ENCODE results near the gene CARD11.
A peak's percentile ranks its signal among the peaks of the same experiment; 100 is the strongest.
"Not testable (repeated sequence)": the region's sequence is repeated elsewhere in the genome, so short reads cannot be mapped to it uniquely, and the experiment has no call there.

The CARD11 gene

DNA sequence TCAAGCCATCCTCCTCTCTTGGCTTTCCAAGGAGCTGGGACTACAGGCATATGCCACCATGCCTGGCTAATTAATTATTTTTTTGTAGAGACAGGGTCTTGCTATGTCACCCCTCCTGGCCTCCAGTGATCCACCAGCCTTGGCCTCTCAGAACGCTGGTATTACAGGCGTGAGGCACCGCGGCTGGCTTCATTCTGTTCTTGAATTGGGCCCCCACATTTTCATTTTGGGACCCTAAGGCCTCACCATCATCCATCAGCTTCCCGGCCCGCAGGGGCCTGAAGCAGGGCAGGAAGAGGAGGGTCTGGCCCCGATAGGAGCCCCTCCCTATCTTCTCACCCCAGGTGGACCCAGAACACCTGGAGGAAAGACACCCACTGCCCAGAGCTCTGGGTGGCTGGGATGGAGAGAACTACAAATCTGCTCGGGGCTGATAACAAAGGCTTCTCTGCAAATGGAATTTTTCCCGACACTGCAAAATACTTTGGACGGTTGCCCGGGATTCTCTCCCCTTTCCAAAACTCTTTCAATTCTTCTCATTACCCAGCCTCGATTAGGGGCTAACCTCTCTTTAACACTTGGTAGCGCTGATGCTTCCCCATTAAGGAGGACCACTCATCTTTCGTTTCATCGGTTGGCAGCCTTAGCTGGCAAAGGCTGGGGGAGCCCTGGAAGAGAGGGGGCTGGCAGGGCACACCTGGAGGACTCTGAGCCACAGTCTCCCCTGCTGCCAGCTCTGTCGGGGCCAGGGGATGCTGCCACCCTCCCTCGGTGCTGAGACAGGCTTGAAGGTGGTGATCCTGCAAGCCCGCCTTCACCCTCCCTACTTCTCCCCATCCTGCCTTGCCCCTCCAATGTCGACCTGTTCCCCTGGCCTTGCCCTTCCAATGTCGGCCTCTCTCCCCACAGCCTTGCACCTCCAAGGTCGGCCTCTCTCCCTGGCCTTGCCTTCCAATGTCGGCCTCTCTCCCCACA, 118.5 kb downstream of the CARD11 start:
- no peak for DNase-seq

DNA sequence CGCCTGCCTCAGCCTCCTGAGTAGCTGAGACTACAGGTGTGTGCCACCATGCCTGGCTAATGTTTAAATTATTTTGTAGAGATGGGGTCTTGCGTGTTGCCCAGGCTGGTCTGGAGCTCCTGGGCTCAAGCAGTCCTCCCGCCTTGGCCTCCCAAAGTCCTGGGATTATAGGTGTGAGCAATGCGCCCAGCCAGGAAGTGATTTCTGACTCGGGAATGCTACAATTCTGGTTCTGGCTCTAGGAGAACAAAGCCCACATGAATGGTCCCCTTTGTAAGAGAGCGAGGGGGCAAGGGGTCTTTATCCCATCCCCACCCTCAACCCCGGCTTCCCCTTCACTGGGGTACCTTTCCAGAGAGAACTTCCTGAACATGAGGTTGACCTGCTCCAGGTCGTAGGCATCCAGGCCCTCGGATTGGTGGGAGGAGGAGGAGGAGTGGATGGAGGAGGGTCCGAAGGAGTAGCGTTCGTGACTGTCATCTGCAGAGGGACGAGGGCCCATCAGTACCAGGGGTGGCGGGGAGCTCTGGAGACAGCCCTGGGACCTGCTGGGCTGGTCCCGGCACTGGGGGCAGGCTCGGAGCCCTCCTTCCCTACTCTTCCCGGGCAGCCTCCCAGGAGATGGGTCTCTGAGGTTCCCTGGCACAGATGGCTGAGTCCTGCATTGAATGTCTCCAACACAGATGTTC, 119.6 kb downstream of the CARD11 start:
- DNase-seq: no peak

DNA sequence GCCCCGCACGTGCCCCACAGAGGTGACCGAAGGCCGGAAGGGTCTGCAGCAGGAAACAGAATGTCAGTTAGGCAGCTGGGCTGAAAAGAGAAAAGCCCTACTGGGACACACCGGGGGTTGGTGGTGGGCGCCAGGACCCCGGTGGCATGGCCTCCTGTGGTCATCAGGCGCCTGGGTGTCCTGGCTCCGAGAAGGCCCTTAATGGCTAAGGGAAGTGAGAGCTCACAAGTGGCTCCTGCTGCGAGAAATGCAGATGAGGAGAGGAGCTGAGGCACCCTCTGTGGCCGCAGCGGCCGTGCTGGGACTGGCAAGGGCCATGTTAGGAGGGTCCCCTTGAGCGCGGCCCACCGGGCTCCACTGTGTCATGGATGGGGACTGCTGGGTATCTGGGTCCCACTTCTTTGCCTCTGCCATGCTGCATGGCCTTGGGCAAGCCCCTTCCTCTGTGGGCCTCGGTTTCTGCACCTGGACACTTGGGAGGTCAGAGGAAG, 120.3 kb downstream of the CARD11 start:
- no peak for DNase-seq

DNA sequence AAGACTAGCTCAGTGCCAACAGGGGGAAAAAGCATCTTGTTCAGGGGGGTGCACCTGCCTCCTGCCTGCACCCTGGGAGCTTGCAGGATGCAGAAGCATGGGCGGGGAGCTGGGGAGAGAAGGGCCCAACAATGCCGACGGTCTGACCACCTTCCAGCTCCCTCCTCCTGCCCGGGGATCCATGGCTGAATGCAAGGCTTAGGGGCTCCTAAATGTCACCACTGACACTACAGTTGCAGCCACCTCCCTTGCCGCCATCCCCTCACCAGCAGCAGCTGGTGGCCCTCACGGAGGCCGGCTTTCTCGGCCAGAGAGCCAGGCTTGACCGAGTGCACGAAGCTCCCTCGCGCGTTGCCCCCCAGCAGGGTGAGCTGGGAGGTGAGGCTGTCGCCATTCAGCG, 120.8 kb downstream of the CARD11 start:
- DNase-seq: no peak

DNA sequence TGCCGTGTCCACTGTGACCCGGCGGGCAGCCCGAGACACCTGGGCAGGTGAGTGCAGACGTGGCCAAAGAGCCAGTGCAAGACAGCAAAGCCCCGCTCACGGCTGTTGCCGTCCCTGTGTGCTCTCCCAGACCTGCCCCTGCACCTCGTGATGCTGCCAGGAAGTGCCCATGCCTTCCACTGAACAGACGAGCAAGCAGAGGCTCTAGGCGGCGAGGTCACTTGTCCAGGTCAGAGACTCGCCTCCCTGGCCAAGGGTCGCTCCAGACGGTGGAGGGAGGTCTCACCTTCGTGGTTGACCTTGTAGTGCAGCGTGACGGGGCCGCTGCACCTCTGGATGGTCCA, 121.3 kb downstream of the CARD11 start:
- no peak for DNase-seq

DNA sequence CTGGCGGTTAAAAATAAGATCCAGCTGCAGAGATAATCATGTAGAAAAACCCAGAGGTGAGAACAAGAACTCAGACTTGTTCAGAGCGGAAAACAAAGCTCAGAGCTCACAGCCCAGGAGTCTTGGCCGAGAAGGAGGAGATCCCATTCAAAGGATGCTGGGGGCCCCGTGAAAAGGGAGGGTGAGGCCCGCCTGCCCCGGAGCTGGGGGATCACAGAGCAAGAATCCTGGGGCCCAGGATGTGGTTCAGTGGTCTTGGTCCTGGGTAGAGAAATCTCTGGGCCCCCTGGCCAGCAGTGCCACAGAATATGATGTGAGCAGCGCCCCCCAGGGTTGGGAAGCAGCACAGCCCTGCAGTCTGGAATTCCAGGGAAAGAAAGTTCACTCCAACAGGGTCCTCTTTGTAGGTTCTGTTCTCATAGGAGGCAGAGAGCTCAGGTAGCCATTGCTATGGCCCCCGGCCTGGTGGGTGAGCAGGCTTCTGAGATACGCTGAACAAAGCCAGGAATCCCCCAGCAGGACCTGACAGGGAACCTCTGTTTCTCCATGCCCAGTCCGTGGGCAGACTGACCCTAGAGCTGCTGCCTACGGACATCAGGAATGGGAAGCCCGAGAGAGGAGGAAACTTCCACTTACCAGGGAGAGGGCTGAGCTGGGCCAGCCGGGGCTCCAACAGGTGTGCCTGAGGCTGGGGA, 121.9 kb downstream of the CARD11 start:
- DNase-seq: peak in 3 of 4 experiments; percentile 14 to 45 (median 16)

DNA sequence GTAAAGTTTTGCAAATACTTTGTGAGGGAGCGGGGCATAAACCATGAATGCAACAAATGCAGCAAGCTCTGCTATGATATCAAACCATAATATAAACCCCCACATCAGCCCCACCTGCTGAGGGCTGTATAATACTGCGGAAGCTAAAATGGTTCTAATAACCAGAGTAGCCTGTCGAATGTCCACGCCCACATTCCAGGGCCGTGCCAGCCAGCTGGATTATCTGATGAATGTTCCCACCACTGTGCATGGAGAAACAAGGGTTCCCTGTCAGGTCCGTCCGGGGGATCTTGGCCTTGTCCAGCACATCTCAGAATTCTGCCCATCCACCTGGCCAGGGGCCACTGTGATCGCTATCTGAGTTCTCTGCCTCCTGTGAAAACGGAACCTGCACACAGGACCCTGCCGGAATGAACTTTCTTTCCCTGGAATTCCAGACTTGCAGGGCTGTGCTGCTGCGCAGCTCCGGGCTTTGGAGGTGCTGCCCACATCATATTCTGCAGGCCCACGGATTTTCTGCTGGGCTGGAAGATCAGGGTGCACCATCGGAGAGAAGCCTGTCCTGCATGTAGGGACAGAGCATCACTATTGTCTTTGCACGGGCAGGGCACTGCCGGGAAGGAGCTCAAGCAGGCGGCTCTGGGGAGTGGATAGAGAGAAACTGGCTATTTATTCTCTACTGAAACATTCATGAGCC, 122.6 kb downstream of the CARD11 start:
- no peak for DNase-seq

DNA sequence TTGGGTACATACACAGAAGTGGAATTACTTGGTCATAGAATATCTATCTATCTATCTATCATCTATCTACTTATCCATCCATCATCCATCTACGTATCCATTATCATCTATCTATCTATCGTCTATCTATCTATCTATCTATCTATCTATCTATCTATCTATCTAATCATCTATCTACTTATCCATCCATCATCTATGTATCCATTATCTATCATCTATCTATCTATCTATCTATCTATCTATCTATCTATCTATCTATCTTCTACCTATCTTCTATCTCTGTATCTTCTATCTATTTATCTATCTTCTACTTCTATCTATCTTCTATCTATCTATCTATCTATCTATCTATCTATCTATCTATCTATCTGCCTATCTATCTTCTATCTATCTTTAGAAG, 123.2 kb downstream of the CARD11 start:
- DNase-seq: not testable (repeated sequence)

DNA sequence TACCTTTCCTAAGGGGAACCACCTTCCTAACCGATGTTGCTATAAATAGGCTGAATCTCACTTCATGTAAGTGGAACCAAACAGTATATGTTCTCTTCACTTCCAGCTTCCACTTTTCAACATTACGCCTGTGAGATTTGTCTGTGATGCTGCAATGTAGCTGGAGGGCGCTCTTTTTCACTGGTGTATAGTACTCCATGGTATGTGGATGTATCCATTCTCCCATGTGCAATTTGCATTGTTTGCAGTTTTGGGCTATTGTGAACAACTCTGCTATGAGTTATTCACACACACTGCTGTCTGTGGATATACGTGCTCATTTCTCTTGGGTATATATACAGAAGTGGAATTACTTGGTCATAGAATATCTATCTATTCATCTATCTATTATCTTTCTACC, 123.6 kb downstream of the CARD11 start:
- DNase-seq: no peak

DNA sequence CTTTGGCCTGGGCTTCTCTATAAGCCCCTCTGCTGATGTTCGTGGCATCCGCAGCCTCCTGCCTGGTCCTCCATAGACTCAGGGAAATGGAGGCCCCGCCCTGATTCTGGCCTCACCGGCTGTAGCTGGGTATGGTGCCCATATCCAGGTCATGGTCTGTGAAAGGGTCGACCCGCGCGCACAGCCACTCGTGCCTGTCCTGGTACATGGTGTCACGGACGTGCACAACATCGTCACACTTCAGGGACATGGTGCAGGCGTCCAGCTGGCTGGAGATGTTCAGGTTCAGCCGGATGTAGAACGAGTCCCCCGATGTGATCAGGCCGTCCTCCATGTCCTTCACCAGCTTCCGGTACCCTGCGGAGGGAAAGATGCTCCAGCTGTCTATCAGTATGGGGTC, 124.4 kb downstream of the CARD11 start:
- no peak for DNase-seq

DNA sequence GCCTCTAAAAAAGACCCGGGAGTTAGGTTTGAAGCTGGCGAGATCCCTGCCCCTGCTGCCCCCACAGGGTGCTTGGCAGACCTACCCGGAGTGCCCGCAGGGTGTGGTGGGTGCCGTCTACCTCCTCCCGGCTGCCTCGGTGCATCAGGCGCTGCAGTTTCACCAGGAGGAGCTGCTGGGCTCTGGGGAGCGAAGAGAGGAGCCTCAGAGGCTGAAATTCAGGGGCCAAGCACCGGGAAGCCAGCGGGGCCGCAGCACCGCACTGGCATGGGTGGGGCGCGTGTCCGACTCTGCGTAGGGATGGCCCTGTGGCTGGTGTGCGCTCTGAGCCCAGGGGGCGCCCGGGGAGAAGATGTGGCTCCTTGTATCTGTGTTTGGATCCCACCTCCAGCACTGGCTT, 125.3 kb downstream of the CARD11 start:
- DNase-seq: no peak

DNA sequence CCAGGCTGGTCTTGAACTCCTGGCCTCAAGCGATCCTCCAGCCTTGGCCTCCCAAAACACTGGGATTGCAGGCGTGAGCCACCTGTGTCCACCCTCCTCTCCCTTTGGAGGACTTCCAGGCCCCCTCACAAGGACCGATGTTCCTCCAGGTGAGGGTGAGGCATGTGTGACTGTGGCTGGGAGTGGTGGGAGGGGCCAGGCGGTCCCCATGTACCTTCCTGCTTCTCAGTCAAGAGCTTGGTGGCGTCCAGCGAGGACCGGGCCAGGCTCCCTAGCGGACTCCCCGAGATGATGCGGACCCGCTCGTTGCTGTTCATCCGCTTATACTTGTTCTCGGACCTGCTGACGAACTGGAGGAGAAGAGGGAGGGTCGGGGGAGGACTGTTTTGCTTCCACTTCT, 128.6 kb downstream of the CARD11 start:
- DNase-seq: no peak

DNA sequence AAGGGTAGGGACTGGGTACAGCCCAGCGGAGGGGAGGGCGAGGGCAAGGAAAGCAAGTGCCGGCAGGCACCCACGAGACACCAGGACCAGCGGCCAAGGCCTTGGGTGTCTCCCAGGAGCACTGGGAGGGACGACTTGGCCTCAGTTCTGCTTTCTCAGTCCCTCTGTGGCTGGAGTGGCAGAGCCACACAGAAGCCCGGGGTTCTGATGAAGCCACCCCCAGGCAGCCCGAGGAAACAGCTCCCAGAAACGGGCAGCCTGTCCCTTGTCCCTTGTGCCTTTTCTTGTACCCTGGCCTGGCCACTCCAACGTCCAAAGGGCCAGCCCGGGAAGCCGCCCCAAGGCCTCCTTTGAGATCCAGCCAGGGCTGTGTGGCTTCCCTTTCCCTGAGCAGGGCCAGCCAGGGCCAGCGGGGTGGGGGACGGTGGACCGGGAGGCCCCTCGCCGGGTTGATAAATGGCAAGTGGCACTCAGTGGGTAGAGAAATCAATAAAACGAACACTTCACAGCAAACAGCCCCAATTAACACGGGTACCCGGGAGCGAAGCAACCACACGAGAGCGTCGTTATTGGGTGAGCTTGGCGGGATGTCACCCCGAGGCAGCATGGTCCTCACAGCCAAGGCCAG, 129.8 kb downstream of the CARD11 start:
- peak in 1 of 4 experiments; percentile 7 for DNase-seq

DNA sequence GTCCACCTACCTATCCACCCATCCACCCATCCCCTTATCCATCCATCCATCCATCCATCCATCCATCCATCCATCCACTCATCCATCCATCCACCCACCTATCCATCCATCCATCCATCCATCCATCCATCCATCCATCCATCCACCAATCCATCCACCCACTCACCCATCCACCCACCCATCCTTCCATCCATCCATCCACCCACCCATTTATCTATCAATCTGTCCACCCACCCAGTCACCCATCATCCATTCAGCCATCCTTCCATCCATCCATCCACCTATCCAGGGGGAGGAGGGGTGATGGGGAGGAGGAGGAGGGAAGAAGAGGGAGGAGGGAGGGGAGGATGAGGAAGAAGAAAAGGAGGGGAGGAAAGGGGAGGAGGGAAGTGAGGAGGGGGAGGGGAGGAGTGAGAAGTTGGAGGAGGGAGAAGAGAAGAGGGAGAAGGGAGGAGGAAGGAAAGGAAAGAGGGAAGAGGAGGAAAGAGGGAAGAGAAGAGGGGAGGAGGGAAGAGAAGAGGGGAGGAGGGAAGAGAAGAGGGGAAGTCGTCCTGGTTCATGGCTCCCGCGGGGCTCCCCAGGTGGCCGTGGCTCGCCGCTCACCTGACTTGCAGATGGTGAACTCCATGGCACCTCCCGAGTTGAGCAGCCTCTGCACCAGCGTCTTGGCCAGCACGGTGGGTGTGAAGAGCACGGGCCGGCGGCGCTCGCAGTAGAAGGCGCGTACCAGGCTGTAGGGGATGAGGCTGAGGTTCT, 130.8 kb downstream of the CARD11 start:
- DNase-seq: no peak

DNA sequence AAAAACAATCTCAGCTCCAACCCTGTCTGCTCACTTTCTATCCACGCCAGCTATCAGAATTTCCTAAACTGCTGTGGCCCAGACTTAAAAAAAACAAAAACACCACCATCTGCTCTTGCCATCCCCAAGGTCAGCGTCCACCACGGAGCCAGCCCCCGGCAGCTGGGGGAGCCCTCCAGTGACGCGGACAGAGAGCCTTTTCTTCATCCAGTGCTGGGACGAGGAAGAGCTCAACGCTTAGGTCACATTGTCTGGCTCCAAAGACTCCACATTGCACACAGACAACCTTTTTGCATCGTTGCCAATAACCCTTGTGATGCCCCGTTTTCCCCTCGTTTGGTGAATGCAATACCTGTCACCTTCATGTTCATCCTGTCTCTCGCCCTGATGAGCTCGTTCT, 132.2 kb downstream of the CARD11 start:
- DNase-seq: no peak

DNA sequence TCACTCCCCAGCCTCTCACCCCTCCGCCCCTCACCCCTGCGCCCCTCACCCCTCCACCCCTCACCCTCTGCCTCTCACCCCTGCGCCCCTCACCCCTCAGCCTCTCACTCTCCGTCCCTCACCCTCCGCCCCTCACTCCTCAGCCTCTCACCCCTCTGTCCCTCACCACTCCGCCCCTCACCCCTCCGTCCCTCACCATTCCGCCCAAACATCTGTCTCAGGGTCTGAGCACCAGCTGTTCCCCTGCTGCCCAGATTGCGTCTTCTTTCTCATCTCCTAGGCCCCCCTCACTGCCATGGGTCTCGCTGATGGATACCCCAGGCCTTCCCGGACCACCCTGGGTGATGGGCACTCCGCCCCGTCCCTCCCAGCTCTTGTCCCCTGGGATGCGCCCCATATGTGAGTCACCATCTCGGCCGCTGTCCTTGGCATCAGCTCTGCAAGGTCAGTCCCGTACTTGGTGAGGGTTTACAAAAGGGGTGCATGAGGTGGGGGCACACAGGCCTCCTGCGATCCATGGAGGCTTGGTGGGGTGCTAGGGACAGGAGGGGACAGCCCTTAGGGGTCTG, 134.1 kb downstream of the CARD11 start:
- no peak for DNase-seq

DNA sequence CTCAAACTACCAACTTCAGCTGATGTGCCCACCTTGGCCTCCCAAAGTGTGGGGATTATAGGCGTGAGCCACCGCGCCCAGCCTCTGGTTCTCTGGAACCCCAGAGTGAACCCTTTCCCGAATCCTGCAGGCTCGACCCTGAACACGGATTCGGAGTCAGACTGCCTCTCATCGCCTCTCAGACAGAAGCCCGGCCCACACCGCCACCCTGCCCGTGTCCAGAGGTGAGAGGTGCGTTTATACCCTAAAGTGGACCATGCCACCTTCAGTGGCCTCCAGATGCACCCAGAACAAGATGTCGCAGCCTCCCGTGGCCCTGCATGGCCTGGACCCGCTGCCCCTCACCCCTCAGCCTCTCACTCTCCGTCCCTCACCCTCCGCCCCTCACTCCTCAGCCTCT, 134.6 kb downstream of the CARD11 start:
- DNase-seq: no peak

DNA sequence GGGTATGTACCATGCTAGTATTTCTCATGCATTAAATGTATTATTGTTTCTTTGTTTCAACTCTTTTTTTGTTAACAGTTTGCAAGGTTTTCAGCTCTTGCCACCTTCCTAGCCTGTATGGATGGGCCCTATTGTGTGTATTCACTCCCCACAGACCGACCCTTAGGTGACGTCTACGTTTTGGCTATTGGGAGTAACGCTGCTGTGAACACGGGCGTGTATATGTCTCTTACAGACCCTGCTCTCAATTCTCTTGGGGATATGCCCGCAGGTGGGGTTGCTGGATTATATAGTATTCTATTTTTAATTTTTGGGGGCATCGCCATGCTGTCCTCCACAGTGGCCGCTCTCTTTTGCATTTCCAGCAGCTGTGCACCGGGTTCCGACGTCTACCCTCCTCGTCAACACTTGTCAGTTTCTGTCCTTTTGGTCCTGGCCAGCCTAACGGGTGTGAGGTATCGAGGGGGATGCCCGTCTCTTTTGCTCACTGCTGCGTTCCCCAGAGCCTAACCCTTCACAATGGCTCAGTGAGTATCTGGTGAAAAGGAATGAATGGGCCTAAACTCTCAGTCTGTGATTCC, 135.5 kb downstream of the CARD11 start:
- DNase-seq: no peak

DNA sequence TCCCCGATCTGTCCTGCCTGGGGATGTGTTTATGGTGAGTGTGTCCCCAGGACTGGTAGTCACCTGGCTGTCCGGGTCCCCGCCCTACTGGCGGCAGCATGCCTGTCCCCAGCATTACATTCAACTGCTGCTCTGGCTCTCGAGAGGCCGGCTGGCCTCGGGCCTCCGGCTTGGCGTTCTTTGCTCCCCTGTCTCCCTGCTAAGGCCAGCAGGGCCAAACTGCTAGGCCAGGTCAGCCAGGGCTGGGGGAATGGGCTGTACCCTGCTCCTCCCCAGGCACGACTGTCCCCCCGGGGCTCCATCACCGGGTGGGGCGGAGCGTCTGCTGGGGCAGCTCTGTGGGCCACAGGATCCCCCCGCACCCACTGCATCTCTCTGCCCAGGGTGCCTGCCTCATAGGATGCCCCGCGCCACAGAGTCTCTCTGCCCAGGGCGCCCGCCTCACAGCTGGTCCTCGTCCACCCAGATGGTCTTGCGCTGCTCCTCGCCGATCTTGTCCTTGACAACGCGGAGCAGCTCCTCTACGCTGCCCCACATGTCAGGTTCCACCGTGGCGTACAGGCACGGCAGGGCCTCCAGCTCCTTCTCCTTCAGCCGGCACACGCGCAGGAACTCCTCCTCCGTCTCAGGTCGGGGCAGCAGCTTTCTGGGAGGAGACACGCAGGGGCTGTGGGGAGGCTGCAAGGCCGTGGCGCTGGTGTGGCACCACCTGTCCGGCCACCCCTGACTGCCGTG, 137.3 kb downstream of the CARD11 start:
- no peak for DNase-seq

DNA sequence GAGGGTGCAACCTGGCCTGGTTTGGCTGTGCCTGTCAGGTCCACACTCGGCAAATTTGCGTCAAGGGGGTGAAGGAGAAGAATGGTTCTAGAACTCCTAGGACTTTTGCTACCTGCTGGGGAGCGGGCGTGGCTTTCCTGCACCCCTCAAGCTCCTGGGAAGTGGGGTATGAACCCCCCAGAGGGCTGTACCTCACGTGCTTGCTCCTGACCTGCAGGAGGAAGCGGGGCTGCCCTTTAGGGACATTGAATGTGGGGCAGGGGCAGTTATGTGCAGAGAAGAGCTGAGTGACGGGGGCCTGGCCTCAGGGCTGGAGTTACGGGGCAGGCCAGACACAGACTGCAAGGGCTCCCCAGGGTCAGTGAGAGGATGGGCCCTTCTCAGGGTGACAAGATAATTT, 138.2 kb downstream of the CARD11 start:
- DNase-seq: no peak
